NCI-H69 (cell line): ENCODE data around the gene FAM98C.

Experiments
- DNase-seq: peaks from one replicate; lab custom pipeline; 2025; lab: John Stamatoyannopoulos, UW

The FAM98C gene

GRCh38 chr19:38378866-38379265 is 24.0 kb upstream of the FAM98C start:
- no peak for DNase-seq

- DNase-seq: no peak
Measured at GRCh38 chr19:38381138-38381537, 21.8 kb upstream of the FAM98C start.

- no peak for DNase-seq
Measured at GRCh38 chr19:38383184-38383583, 19.7 kb upstream of the FAM98C start.

GRCh38 chr19:38383743-38384142 is 19.1 kb upstream of the FAM98C start:
- DNase-seq: no peak

GRCh38 chr19:38384209-38385027 is 18.5 kb upstream of the FAM98C start:
- DNase-seq: no peak

- DNase-seq: no peak
Measured at GRCh38 chr19:38385057-38385803, 17.7 kb upstream of the FAM98C start.

- DNase-seq: no peak
Measured at GRCh38 chr19:38385804-38386257, 17.1 kb upstream of the FAM98C start.

GRCh38 chr19:38386300-38386970 is 16.5 kb upstream of the FAM98C start:
- peak; percentile 25 for DNase-seq

- no peak for DNase-seq
Measured at GRCh38 chr19:38386971-38387549, 15.8 kb upstream of the FAM98C start.

- peak; percentile 94 for DNase-seq
Measured at GRCh38 chr19:38387550-38388348, 15.1 kb upstream of the FAM98C start, which contains the start of gene GGN. GGN (minus strand) TSS chr19:38388034; CDS start chr19:38387261, 773 bp downstream.

- peak; percentile 88 for DNase-seq
Measured at GRCh38 chr19:38388349-38389100, 14.4 kb upstream of the FAM98C start, which contains the start of gene SPRED3. SPRED3 (plus strand) TSS chr19:38388697; CDS start chr19:38390303, 1,606 bp downstream.

GRCh38 chr19:38389101-38389925 is 13.6 kb upstream of the FAM98C start:
- DNase-seq: peak; percentile 65

- no peak for DNase-seq
Measured at GRCh38 chr19:38389957-38390924, 12.7 kb upstream of the FAM98C start.

- DNase-seq: no peak
Measured at GRCh38 chr19:38391911-38392464, 10.9 kb upstream of the FAM98C start.

- DNase-seq: no peak
Measured at GRCh38 chr19:38392707-38393308, 10.1 kb upstream of the FAM98C start.

GRCh38 chr19:38394488-38394887 is 8.4 kb upstream of the FAM98C start:
- DNase-seq: peak; percentile 89

GRCh38 chr19:38395381-38396114 is 7.3 kb upstream of the FAM98C start:
- DNase-seq: peak; percentile 39
